ENCODE results near the gene CHAC1.

CHAC1 gene

DNA sequence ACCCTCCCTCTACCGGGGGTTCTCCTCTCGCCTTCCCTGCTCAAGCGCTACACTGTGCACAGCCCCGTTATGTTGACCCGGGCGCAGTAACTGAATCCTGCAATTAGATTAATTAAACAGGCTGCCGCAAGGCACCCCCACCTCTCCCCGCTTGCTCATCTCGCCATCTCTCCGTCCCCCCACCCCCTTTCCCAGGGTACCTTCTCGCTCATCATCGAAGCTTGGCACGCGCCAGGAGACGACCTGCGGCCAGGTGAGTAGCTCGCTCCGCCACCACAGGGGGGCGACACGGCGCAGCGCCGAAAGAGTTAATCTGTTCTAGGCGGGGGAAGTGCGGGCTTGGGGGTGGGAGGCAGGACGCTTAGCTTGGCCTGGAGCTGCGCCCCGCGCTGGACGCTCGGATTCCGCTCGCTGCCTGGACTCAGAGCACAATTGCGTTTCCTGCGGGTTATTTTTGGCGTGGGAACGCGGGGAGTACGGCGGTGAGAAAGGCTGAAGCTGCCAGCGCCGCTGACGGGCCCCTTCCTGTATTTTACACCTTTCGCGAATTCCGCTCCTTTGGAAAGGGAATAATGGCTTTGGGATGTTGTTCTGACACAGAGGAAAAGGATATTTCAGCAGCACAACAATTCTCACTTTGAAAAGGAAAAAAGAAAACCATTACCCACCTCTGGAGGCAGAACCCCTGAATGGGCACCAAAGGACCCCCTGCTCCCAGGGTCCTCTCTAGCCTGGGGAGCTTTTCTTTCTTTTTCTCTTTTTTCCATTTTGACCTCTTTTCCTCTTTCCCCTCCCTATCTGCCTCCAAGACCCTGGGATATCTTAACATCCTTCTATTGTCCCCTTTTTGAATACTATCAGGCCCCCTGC, 22.6 kb upstream of the CHAC1 start:
- Histone ChIP-seq H3K79me2 (ENCODE audit: low read length) (no peaks in the 10 kb centered on the region), H3K36me3 (replicated peaks; ENCODE audit: insufficient read depth, low read length) (no peaks in the 10 kb centered on the region), H3K4me1 (ENCODE audit: low read length) (0 out of 2 replicates have a peak, but pooled peaks cover 10% of the 10 kb centered on the region), H4K20me1 (ENCODE audit: insufficient read depth, low read length) (no peaks in the 10 kb centered on the region), H3K4me3 (ENCODE audit: low read length) (peak overlapping the region; percentile 76), H3K27ac (ENCODE audit: low read length) (no peak overlapping the region), H3K4me2 (ENCODE audit: low read depth, low read length) (peak overlapping the region; percentile 100), H3F3A (ENCODE audit: insufficient read depth, low read length) (peaks cover 8% of the 10 kb centered on the region), H3K9ac (ENCODE audit: low read length) (no peak overlapping the region), H2AFZ (ENCODE audit: low read length) (no peak overlapping the region), H3K27me3 (replicated peaks; ENCODE audit: insufficient read depth, low read length) (peaks cover 46% of the 10 kb centered on the region), H3K9me2 (replicated peaks; ENCODE audit: insufficient read depth, low read length) (no peaks in the 10 kb centered on the region), H3K9me3 (replicated peaks; ENCODE audit: insufficient read depth, low read length) (no peaks in the 10 kb centered on the region)
- DNase-seq: no peak
- no peak for TF ChIP-seq EZH2 (optimal IDR thresholded peaks at IDR 0.05; ENCODE audit: low read depth, low read length)
- no peak for TF ChIP-seq EZH2phosphoT487 (IDR thresholded peaks at IDR 0.05; ENCODE audit: low read length)
- TF ChIP-seq CTCF (IDR thresholded peaks at IDR 0.05; ENCODE audit: low read length): peak; percentile 68

- no peak overlapping the region for H2AFZ ChIP-seq (ENCODE audit: low read length)
- H3K36me3 ChIP-seq (replicated peaks; ENCODE audit: insufficient read depth, low read length): no peaks in the 10 kb centered on the region
- no peaks in the 10 kb centered on the region for H4K20me1 ChIP-seq (ENCODE audit: insufficient read depth, low read length)
- no peak overlapping the region for H3K4me2 ChIP-seq (ENCODE audit: low read depth, low read length)
- no peak for DNase-seq
- H3K4me3 ChIP-seq (ENCODE audit: low read length): no peak overlapping the region
- H3K9me3 ChIP-seq (replicated peaks; ENCODE audit: insufficient read depth, low read length): no peaks in the 10 kb centered on the region
- no peak for TF ChIP-seq EZH2phosphoT487 (IDR thresholded peaks at IDR 0.05; ENCODE audit: low read length)
- no peak for TF ChIP-seq CTCF (IDR thresholded peaks at IDR 0.05; ENCODE audit: low read length)
- no peak for TF ChIP-seq EZH2 (optimal IDR thresholded peaks at IDR 0.05; ENCODE audit: low read depth, low read length)
- no peaks in the 10 kb centered on the region for H3K79me2 ChIP-seq (ENCODE audit: low read length)
- H3K27me3 ChIP-seq (replicated peaks; ENCODE audit: insufficient read depth, low read length): peaks cover 38% of the 10 kb centered on the region
- no peak overlapping the region for H3K27ac ChIP-seq (ENCODE audit: low read length)
- 0 out of 2 replicates have a peak, but pooled peaks cover 10% of the 10 kb centered on the region for H3K4me1 ChIP-seq (ENCODE audit: low read length)
- no peak overlapping the region for H3K9ac ChIP-seq (ENCODE audit: low read length)
- no peaks in the 10 kb centered on the region for H3K9me2 ChIP-seq (replicated peaks; ENCODE audit: insufficient read depth, low read length)
- H3F3A ChIP-seq (ENCODE audit: insufficient read depth, low read length): peaks cover 8% of the 10 kb centered on the region
Measured at GRCh38 chr15:40931300-40932142, 21.8 kb upstream of the CHAC1 start.

DNA sequence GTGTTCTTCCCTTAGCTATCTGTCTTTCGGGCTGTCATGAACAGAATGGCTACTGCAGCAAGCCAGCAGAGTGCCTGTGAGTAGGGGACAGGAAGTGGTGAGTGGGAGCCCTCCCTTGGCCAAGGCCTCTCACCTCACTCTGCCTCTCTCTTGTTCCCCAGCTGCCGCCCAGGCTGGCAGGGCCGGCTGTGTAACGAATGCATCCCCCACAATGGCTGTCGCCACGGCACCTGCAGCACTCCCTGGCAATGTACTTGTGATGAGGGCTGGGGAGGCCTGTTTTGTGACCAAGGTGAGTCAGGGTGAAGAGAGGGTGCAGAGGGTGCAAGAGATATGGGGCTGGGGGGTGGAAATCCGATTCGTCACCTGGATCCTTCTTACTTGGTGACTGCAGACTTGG, 21.1 kb upstream of the CHAC1 start:
- peaks cover 31% of the 10 kb centered on the region for H3K27me3 ChIP-seq (replicated peaks; ENCODE audit: insufficient read depth, low read length)

More for the DNA sequence above, 21.1 kb upstream of the CHAC1 start:
- Histone ChIP-seq H3K36me3 (replicated peaks; ENCODE audit: insufficient read depth, low read length) (no peaks in the 10 kb centered on the region), H3K4me3 (ENCODE audit: low read length) (no peak overlapping the region), H2AFZ (ENCODE audit: low read length) (no peak overlapping the region), H3K4me2 (ENCODE audit: low read depth, low read length) (no peak overlapping the region), H3K79me2 (ENCODE audit: low read length) (no peaks in the 10 kb centered on the region), H3K9ac (ENCODE audit: low read length) (no peak overlapping the region), H3K27ac (ENCODE audit: low read length) (no peak overlapping the region), H3K9me2 (replicated peaks; ENCODE audit: insufficient read depth, low read length) (no peaks in the 10 kb centered on the region), H3K4me1 (ENCODE audit: low read length) (0 out of 2 replicates have a peak, but pooled peaks cover 10% of the 10 kb centered on the region), H3K9me3 (replicated peaks; ENCODE audit: insufficient read depth, low read length) (no peaks in the 10 kb centered on the region), H4K20me1 (ENCODE audit: insufficient read depth, low read length) (no peaks in the 10 kb centered on the region), H3F3A (ENCODE audit: insufficient read depth, low read length) (peaks cover 8% of the 10 kb centered on the region)
- no peak for DNase-seq
- TF ChIP-seq EZH2 (optimal IDR thresholded peaks at IDR 0.05; ENCODE audit: low read depth, low read length) (no peak), EZH2phosphoT487 (IDR thresholded peaks at IDR 0.05; ENCODE audit: low read length) (no peak), CTCF (IDR thresholded peaks at IDR 0.05; ENCODE audit: low read length) (no peak)
